Gastrocnemius medialis (tissue), 4 donors: Measurements from ENCODE around the gene ARHGAP10. TPM values are rescaled to one million over a fixed set of nuclear protein-coding genes. Genes with fewer than 3 reads are reported as not detected.
A peak's percentile ranks its signal among the peaks of the same experiment; 100 is the strongest.

ENCODE experiments used
- ATAC-seq, 2 donors: fragments of 150-250 bp; one replicate each; pipeline ENCODE4 v1.9.1; 2016
- DNase-seq, 2 donors: peaks; one replicate each; pipeline ENCODE4 v3.0.0-alpha.2; 2019
- H3K27ac ChIP-seq, 4 donors: fragments of 200-600 bp; sonication (generic); 1 replicate in 1 of 4; 2 replicates in 3 of 4; pipeline ENCODE4 v1.5.1; 2016 to 2018; ENCODE audit warnings: mild to moderate bottlenecking in 2 of 4, moderate library complexity in 1 of 4
- H3K27me3 ChIP-seq, 3 donors: fragments of 200-600 bp; sonication (generic) in 2 of 3; 1 replicate in 1 of 3; 2 replicates in 2 of 3; pipeline versions ENCODE4 v1.5.1 to v1.6.0; 2016 to 2019; ENCODE audit warnings: mild to moderate bottlenecking in 1 of 3, moderate library complexity in 1 of 3
- H3K36me3 ChIP-seq, 2 donors: fragments of 200-600 bp; sonication (generic) in 1 of 2; one replicate each; pipeline ENCODE4 v1.5.1; 2017 to 2018
- H3K4me1 ChIP-seq, 2 donors: fragments of 200-600 bp; sonication (generic) in 1 of 2; one replicate each; pipeline ENCODE4 v1.5.1; 2016 to 2017; ENCODE audit warnings: mild to moderate bottlenecking in 2 of 2
- H3K4me3 ChIP-seq, 4 donors: fragments of 200-600 bp; sonication (generic) in 3 of 4; 1 replicate in 1 of 4; 2 replicates in 3 of 4; pipeline ENCODE4 v1.5.1; 2016 to 2019; ENCODE audit warnings: mild to moderate bottlenecking in 2 of 4
- H3K9me3 ChIP-seq, 3 donors: fragments of 200-600 bp; sonication (generic) in 2 of 3; 1 replicate in 1 of 3; 2 replicates in 2 of 3; pipeline ENCODE4 v1.5.1; 2016 to 2019
- CTCF ChIP-seq, 5 experiments: fragments of 450-650 bp in 3 of 5; fragments of 200-600 bp in 2 of 5; sonication (generic) in 2 of 5; IDR thresholded peaks in 4 of 5; conservative IDR thresholded peaks in 1 of 5; 1 replicate in 4 of 5; 2 replicates in 1 of 5; pipeline ENCODE4 v1.5.1; 2016 to 2019; ENCODE audit warnings: antibody characterized with exemption in 5 of 5, mild to moderate bottlenecking in 3 of 5, moderate library complexity in 3 of 5
- POLR2A ChIP-seq, 2 donors: fragments of 450-650 bp; IDR thresholded peaks; one replicate each; pipeline ENCODE4 v1.6.1; 2017; ENCODE audit warnings: antibody characterized with exemption in 2 of 2, mild to moderate bottlenecking in 2 of 2, moderate library complexity in 2 of 2
- in situ Hi-C, 4 donors: fragments of 200-750 bp; cut with MboI; loops; one replicate each; pipeline versions ENCODE4 v1.15.0 to v1.8.0; 2017; ENCODE audit warnings: low sequenced_read_pairs in 4 of 4
- intact Hi-C: fragments of 100-400 bp; cut with DNase I; formaldehyde crosslinking; loops from one replicate; pipeline ENCODE4 v1.15.1; 2023; ENCODE audit warnings: low total_unique reads
- total RNA-seq, 4 donors: library from RNA; depleted of rRNA; stranded (reverse); fragments of >200 nt; gene quantifications; one replicate each; pipeline versions ENCODE4 v1.1.0 to v1.2.3, GENCODE V29; 2016

The ARHGAP10 gene
- total RNA-seq, 4 donors from 2014 or later = 22.1 to 34.6 (median 28.0) TPM

GRCh38 chr4:148067301-148067916 lies 335.5 kb downstream of the ARHGAP10 start:
- Histone ChIP-seq H3K27ac (peak overlapping the region; percentile 39 to 52 (median 42)), H3K9me3 (no peaks in the 10 kb centered on the region), H3K36me3 (peaks cover 0 to 2% of the 10 kb centered on the region in 2 donors), H3K4me3 (no peak overlapping the region), H3K4me1 (peaks cover 43 to 51% of the 10 kb centered on the region in 2 donors), H3K27me3 (no peaks in the 10 kb centered on the region)
- TF ChIP-seq CTCF (IDR thresholded peaks at IDR 0.05 in 4 of 5, conservative IDR thresholded peaks at IDR 0.05 in 1 of 5) (peak in 2 of 5 experiments; percentile 22 to 25), POLR2A (IDR thresholded peaks at IDR 0.05) (no peak)
- DNase-seq (peak in 1 of 2 donors; percentile 40), ATAC-seq (peak; percentile 30 to 63)
- intact Hi-C loops = no loop called here
- in situ Hi-C loops = no loop called here

GRCh38 chr4:148068065-148068911 lies 336.4 kb downstream of the ARHGAP10 start:
- H3K4me3 ChIP-seq = no peak overlapping the region
- DNase-seq = no peak
- no peak for ATAC-seq
- H3K4me1 ChIP-seq = peaks cover 43 to 48% of the 10 kb centered on the region in 2 donors
- intact Hi-C loops (loop anchor here (2.0 kb wide), 1 partner anchor 83 kb away; no protein-coding TSS in a partner anchor), in situ Hi-C loops (no loop called here)
- no peak for TF ChIP-seq POLR2A (IDR thresholded peaks at IDR 0.05)
- TF ChIP-seq CTCF (IDR thresholded peaks at IDR 0.05 in 4 of 5, conservative IDR thresholded peaks at IDR 0.05 in 1 of 5) = no peak
- peaks cover 0 to 5% of the 10 kb centered on the region in 2 donors for H3K36me3 ChIP-seq
- H3K27me3 ChIP-seq = no peaks in the 10 kb centered on the region
- H3K27ac ChIP-seq = peak overlapping the region in 3 of 4 donors; percentile 39 to 42 (median 42)
- no peaks in the 10 kb centered on the region for H3K9me3 ChIP-seq

GRCh38 chr4:148069086-148069894 lies 337.4 kb downstream of the ARHGAP10 start:
- Histone ChIP-seq H3K36me3 (peaks cover 0 to 5% of the 10 kb centered on the region in 2 donors), H3K4me1 (peaks cover 52 to 55% of the 10 kb centered on the region in 2 donors), H3K27ac (peak overlapping the region in 2 of 4 donors; percentile 39 to 43), H3K27me3 (no peaks in the 10 kb centered on the region), H3K9me3 (no peaks in the 10 kb centered on the region), H3K4me3 (no peak overlapping the region)
- intact Hi-C loops (loop anchor here (2.0 kb wide), 1 partner anchor 84 kb away; no protein-coding TSS in a partner anchor), in situ Hi-C loops (no loop called here)
- DNase-seq = no peak
- TF ChIP-seq CTCF (IDR thresholded peaks at IDR 0.05 in 4 of 5, conservative IDR thresholded peaks at IDR 0.05 in 1 of 5) (no peak), POLR2A (IDR thresholded peaks at IDR 0.05) (no peak)
- no peak for ATAC-seq

GRCh38 chr4:148069895-148070178 lies 337.9 kb downstream of the ARHGAP10 start:
- in situ Hi-C loops = no loop called here
- no peaks in the 10 kb centered on the region for H3K9me3 ChIP-seq
- TF ChIP-seq CTCF (IDR thresholded peaks at IDR 0.05 in 4 of 5, conservative IDR thresholded peaks at IDR 0.05 in 1 of 5) = no peak
- no peak for TF ChIP-seq POLR2A (IDR thresholded peaks at IDR 0.05)
- H3K36me3 ChIP-seq = peaks cover 0 to 5% of the 10 kb centered on the region in 2 donors
- no peak for DNase-seq
- H3K27me3 ChIP-seq = no peaks in the 10 kb centered on the region
- H3K27ac ChIP-seq = peak overlapping the region in 2 of 4 donors; percentile 10 to 43
- no peak overlapping the region for H3K4me3 ChIP-seq
- H3K4me1 ChIP-seq = peaks cover 58% of the 10 kb centered on the region in 2 donors
- ATAC-seq = no peak
- intact Hi-C loops = loop anchor here (2.0 kb wide), 1 partner anchor 85 kb away; no protein-coding TSS in a partner anchor
